ENCODE data around the gene C11orf52.
"Not testable (repeated sequence)": the region's sequence is repeated elsewhere in the genome, so short reads cannot be mapped to it uniquely, and the experiment has no call there.

The C11orf52 gene

GRCh38 chr11:111932611-111932950 lies 13.9 kb downstream of the C11orf52 start:
- no peak for DNase-seq (ENCODE audit: extremely low read depth, insufficient read length)
- no peaks in the 10 kb centered on the region for H3K27me3 ChIP-seq (replicated peaks; ENCODE audit: control insufficient read depth, insufficient read depth, low read length)
- H3K36me3 ChIP-seq (ENCODE audit: control insufficient read depth, insufficient read depth, low read length), result no peaks in the 10 kb centered on the region
- H3K4me3 ChIP-seq (replicated peaks; ENCODE audit: low read depth, low read length), result no peak overlapping the region
- TF ChIP-seq, protein P1, sequence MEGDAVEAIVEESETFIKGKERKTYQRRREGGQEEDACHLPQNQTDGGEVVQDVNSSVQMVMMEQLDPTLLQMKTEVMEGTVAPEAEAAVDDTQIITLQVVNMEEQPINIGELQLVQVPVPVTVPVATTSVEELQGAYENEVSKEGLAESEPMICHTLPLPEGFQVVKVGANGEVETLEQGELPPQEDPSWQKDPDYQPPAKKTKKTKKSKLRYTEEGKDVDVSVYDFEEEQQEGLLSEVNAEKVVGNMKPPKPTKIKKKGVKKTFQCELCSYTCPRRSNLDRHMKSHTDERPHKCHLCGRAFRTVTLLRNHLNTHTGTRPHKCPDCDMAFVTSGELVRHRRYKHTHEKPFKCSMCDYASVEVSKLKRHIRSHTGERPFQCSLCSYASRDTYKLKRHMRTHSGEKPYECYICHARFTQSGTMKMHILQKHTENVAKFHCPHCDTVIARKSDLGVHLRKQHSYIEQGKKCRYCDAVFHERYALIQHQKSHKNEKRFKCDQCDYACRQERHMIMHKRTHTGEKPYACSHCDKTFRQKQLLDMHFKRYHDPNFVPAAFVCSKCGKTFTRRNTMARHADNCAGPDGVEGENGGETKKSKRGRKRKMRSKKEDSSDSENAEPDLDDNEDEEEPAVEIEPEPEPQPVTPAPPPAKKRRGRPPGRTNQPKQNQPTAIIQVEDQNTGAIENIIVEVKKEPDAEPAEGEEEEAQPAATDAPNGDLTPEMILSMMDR (IDR thresholded peaks at IDR 0.05; ENCODE audit: insufficient read depth, low read length, poor library complexity, severe bottlenecking), result no peak

DNA sequence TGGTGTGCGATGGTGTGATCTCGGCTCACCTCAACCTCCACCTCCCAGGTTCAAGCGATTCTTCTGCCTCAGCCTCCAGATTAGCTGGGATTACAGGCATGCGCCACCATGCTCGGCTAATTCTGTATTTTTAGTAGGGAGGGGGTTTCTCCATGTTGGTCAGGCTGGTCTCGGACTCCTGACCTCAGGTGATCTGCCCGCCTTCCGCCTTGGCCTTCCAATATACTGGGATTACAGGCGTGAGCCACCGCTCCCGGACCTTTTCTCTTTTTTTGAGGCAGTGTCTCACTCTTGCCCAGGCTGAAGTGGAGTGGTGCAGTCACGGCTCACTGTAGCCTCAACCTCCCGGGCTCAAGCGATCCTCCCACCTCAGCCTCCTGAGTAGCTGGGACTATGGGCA lies 14.5 kb downstream of the C11orf52 start:
- H3K36me3 ChIP-seq (ENCODE audit: control insufficient read depth, insufficient read depth, low read length); H3K27me3 ChIP-seq (replicated peaks; ENCODE audit: control insufficient read depth, insufficient read depth, low read length); H3K4me3 ChIP-seq (replicated peaks; ENCODE audit: low read depth, low read length); DNase-seq (ENCODE audit: extremely low read depth, insufficient read length): not testable (repeated sequence)

- no peaks in the 10 kb centered on the region for H3K27me3 ChIP-seq (replicated peaks; ENCODE audit: control insufficient read depth, insufficient read depth, low read length)
- H3K4me3 ChIP-seq (replicated peaks; ENCODE audit: low read depth, low read length), result no peak overlapping the region
- TF ChIP-seq, protein P1 (IDR thresholded peaks at IDR 0.05; ENCODE audit: insufficient read depth, low read length, poor library complexity, severe bottlenecking), result no peak
- no peak for DNase-seq (ENCODE audit: extremely low read depth, insufficient read length)
- H3K36me3 ChIP-seq (ENCODE audit: control insufficient read depth, insufficient read depth, low read length), result no peaks in the 10 kb centered on the region
Measured at GRCh38 chr11:111933872-111934271, 15.2 kb downstream of the C11orf52 start.

DNA sequence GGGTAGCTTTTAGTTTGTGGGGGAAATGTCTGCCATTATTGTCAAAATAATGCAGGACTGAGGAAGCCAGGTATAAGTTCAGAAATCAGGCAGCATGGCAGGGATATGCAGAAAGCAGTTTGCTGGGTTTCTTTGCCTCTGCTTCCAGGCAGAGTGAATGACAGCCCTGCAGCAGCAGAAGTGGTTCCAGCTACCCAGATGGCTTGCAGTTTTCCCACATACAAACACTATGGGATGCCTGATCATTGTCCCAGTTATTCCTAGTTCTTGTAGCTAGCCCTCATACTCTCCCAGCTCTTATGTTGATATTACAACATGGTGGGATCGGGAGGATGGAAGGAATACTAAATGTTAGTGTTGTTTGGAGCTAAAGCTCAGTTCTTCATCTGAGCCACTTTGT lies 15.6 kb downstream of the C11orf52 start:
- TF ChIP-seq, protein P1 (IDR thresholded peaks at IDR 0.05; ENCODE audit: insufficient read depth, low read length, poor library complexity, severe bottlenecking), result no peak

GRCh38 chr11:111935317-111936039 lies 16.8 kb downstream of the C11orf52 start:
- no peaks in the 10 kb centered on the region for H3K27me3 ChIP-seq (replicated peaks; ENCODE audit: control insufficient read depth, insufficient read depth, low read length)
- TF ChIP-seq, protein P1 (IDR thresholded peaks at IDR 0.05; ENCODE audit: insufficient read depth, low read length, poor library complexity, severe bottlenecking), result no peak
- H3K36me3 ChIP-seq (ENCODE audit: control insufficient read depth, insufficient read depth, low read length), result no peaks in the 10 kb centered on the region
- H3K4me3 ChIP-seq (replicated peaks; ENCODE audit: low read depth, low read length), result no peak overlapping the region
- no peak for DNase-seq (ENCODE audit: extremely low read depth, insufficient read length)

More for the DNA sequence above, 15.6 kb downstream of the C11orf52 start:
- Histone ChIP-seq H3K36me3 (ENCODE audit: control insufficient read depth, insufficient read depth, low read length) (no peaks in the 10 kb centered on the region), H3K27me3 (replicated peaks; ENCODE audit: control insufficient read depth, insufficient read depth, low read length) (no peaks in the 10 kb centered on the region), H3K4me3 (replicated peaks; ENCODE audit: low read depth, low read length) (no peak overlapping the region)
- DNase-seq (ENCODE audit: extremely low read depth, insufficient read length), result no peak

GRCh38 chr11:111936040-111936540 lies 17.4 kb downstream of the C11orf52 start:
- no peak for DNase-seq (ENCODE audit: extremely low read depth, insufficient read length)
- no peaks in the 10 kb centered on the region for H3K27me3 ChIP-seq (replicated peaks; ENCODE audit: control insufficient read depth, insufficient read depth, low read length)
- H3K4me3 ChIP-seq (replicated peaks; ENCODE audit: low read depth, low read length), result no peak overlapping the region; the same call in 1 of the 2 replicates
- H3K36me3 ChIP-seq (ENCODE audit: control insufficient read depth, insufficient read depth, low read length), result no peaks in the 10 kb centered on the region
- TF ChIP-seq, protein P1 (IDR thresholded peaks at IDR 0.05; ENCODE audit: insufficient read depth, low read length, poor library complexity, severe bottlenecking), result no peak
